Embryonic facial prominence (tissue), 1 donor: ENCODE results near the gene PSMD1.
A peak's percentile ranks its signal among the peaks of the same experiment; 100 is the strongest.
"Not testable (repeated sequence)": the region's sequence is repeated elsewhere in the genome, so short reads cannot be mapped to it uniquely, and the experiment has no call there.

Experiments used
- DNase-seq: peaks from one replicate; pipeline ENCODE4 v3.0.0-alpha.2; 2016; ENCODE audit errors: extremely low spot score

PSMD1 gene

DNA sequence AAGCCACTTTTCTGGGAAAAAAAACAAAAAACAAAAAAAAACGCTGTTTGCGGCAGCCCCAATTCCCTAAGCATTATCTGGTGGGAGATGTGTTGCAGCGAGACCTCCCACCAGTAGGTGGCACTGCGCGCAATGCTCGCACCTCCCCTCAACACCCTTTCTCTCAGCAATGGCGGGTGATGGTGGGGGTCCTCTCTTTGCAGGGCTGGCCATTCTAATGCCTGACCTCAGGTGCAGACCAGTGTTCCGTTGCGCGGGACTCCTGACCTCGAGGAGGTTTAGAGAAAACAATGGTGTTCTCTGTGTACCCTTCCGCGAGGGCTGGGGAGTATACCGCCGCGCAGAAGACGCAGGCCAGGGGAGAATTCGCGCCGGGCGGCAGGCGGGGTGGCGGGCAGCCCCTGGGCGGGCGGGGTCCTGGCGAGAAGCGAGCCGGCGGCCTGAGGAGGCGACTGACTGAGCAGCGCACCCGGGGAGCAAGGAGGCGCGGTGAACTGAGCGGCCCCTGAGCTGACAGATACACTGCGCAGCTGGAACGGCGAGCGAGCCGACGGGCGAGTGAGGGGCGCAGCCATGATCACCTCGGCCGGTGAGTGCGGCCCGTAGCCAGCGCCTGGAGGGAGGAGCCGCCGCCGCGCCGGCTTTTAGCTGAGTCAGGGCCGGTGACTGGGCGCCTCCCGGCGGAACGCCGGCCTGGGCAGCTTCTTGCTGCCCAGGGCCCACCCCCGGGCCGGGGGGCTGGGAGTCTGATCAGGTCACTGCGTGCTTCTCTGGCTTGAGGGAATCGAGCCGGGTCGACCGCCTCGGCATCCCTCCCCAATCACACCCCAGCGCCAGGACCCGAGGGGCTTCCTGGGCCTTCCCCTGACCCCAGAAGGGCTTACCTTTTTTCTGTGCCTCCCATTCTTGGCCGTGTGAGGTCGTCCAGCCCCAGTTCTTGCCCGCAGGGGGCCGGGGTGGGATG, at the start of gene PSMD1:
TSS of gene PSMD1 (plus strand) at position 415 of the 964 bp plus-strand sequence. CDS start at position 574, 159 bp downstream.
- DNase-seq, result peak; percentile 80

- no peak for DNase-seq
Measured at GRCh38 chr2:231007286-231008098, 49.2 kb upstream of the PSMD1 start.

GRCh38 chr2:231008131-231008530, 48.5 kb upstream of the PSMD1 start:
- no peak for DNase-seq

- DNase-seq, result no peak
Measured at GRCh38 chr2:231009236-231009919, 47.3 kb upstream of the PSMD1 start.

DNA sequence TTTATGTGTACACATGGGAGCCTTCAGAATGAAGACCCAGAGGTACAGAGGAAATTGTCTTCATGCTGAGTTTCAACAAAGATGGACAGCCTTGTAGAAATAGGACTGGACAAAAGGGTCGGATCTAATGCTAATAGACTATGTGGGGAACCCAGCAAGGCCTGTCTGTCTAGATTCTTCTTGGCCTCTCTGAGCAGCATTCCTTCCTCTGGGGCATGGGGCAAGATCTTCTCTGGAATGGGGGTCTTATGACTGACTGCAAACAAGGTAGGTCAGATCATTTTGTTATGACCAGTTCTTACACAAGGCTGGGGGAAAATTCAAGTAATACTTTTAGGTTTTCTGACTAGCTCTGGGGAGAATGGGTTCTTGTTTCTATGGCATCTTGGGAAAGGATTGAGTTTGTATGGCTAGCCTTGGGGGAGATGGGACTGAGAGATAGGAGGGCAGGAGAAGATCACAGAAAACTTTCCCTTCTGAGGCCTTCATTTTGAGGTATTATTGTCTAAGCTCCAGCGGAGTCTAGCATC, 46.4 kb upstream of the PSMD1 start:
- no peak for DNase-seq

GRCh38 chr2:231011526-231011925, 45.1 kb upstream of the PSMD1 start:
- DNase-seq, result no peak

- no peak for DNase-seq
Measured at GRCh38 chr2:231012463-231012862, 44.2 kb upstream of the PSMD1 start.

DNA sequence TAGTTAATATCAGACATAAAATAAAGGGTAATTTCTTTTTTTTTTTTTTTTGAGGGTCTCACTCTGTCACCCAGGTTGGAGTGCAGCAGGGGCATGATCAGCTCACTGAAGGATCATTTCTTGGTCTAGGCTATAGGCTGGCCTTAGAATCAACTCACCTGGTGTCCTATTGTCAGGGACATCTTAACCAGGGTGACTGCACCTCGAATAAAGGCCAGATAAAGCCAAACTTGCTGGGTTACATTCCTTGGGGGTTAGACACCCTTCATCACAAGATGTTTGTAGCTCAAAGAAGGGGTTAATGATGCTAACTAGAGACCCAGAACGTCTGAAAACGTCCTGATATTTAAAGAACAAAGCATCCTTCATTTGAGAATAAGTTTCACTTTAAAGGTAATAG, 42.8 kb upstream of the PSMD1 start:
- no peak for DNase-seq

DNA sequence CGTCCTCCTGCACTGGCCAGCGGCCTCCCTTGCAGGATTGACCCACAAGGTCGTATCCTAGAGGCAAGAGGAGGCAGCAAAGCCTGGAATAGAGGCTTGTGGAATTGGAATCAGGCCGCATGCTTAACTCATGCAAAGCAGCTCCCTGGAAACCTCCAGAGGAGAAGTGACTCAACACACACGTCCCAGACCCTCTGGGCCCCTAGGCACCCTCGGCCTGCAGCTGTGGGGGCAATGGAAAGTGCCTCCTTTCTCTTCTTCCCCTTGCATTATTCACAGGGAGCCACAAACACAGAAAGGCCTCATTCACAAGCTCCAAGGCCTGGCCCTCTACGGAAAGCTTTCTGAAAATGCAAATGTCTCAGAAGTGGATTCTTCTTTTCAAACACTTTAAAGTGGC, 41.2 kb upstream of the PSMD1 start:
- no peak for DNase-seq

GRCh38 chr2:231015926-231016325, 40.7 kb upstream of the PSMD1 start:
- DNase-seq, result no peak

- no peak for DNase-seq
Measured at GRCh38 chr2:231016566-231017230, 40.0 kb upstream of the PSMD1 start.

GRCh38 chr2:231017231-231017598, 39.5 kb upstream of the PSMD1 start:
- no peak for DNase-seq

DNA sequence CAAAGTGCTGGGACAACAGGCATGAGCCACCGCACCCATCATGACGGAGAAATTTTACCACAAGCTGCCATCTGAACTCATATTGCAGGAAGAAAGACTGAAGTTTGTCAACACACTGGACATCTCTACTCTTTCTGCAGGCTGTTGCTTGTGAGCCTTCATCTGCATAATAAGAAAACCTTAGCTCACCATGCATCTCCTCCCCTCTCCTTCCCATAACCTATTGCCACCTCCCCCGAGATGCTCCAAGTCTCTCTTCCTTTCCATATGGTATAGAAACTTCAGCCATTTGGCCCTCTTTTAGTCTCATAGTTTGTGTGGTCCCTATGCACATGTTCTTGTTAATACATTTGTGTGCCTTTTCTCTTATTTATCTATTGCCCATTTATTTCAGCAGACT, 38.5 kb upstream of the PSMD1 start:
- no peak for DNase-seq

- not testable (repeated sequence) for DNase-seq
Measured at GRCh38 chr2:231025059-231025458, 31.6 kb upstream of the PSMD1 start.

- DNase-seq, result no peak
Measured at GRCh38 chr2:231028889-231029288, 27.8 kb upstream of the PSMD1 start.

DNA sequence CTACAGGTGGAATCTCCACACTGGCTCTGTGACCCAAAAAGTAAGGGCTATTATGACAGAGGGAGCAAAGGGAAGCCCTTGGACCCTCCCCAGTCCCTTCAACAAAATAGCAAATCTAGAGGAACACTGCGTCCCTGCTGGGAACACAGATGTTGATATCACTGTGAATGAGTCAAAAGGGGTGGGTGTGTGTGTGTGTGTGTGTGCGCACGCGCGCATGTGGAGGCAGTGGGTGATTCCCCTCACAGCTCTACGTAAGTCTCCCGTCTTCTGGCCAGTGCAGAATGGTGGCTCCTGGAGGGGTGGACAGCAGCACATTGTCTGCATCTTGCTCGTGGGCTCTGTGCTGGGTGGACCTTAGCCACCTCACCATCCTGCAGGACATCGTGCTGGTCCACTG, 27.1 kb upstream of the PSMD1 start:
- DNase-seq, result no peak

- DNase-seq, result no peak
Measured at GRCh38 chr2:231030725-231031124, 25.9 kb upstream of the PSMD1 start.

DNA sequence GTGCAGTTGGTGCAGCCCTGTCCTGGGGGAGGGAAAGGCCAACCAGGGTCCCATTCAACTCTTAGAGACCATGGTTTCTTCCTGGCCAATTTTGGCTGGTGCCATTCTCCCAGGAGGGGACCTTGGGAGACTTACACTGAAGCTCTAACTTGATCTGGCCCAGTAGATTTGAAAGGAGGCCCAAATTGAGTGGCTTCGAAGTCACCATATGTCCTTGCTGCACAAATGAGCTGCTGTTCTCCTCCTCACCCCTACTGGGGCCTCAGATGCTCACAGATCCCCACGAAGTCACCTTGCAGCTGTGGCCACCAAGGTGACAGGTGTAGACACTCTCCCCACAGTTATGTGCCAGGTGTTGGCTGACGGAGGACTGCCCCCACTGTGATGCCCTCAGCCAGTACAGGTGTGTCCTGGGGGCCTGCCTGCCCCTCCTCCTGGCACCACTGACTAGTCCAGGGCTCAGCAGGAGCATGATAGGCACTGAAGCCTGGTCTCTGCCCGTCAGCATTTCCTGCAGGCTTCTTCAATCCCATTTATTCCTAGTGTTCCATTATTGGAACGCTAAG, 24.0 kb upstream of the PSMD1 start:
- DNase-seq, result no peak

- DNase-seq, result no peak
Measured at GRCh38 chr2:231033147-231034132, 23.2 kb upstream of the PSMD1 start.
